Lung (tissue), 12 donors: ENCODE data around the gene CTCF. TPM values are rescaled to one million over a fixed set of nuclear protein-coding genes. Genes with fewer than 3 reads are reported as not detected.

Source experiments
- ATAC-seq: fragments of 200-7000 bp; cut with Tn5 transposase; one replicate; pipeline ENCODE4 v1.9.1; 2020; ENCODE audit warnings: moderate number of reproducible peaks; ENCODE audit not compliant: insufficient read depth, low FRiP score
- DNase-seq, 3 donors: peaks; one replicate each; pipeline ENCODE4 v3.0.0-alpha.2; 2013 to 2017
- H3K27ac ChIP-seq, 2 donors: one replicate each; pipeline ENCODE4 v1.5.1; 2013; ENCODE audit warnings: mild to moderate bottlenecking in 2 of 2, moderate library complexity in 2 of 2, control low read depth in 1 of 2, inconsistent platforms in 1 of 2, low read depth in 1 of 2, low read length in 1 of 2
- H3K27me3 ChIP-seq, 3 donors: one replicate each; pipeline ENCODE4 v1.5.1; 2013; ENCODE audit warnings: low read length in 2 of 3; ENCODE audit not compliant: control insufficient read depth in 3 of 3, insufficient read depth in 3 of 3
- H3K36me3 ChIP-seq, 4 donors: one replicate each; pipeline ENCODE4 v1.5.1; 2013; ENCODE audit warnings: low read length in 4 of 4, mild to moderate bottlenecking in 1 of 4, moderate library complexity in 1 of 4; ENCODE audit not compliant: control insufficient read depth in 4 of 4, insufficient read depth in 4 of 4
- H3K4me1 ChIP-seq, 5 donors: one replicate each; pipeline ENCODE4 v1.5.1; 2013; ENCODE audit warnings: low read length in 5 of 5, mild to moderate bottlenecking in 2 of 5, moderate library complexity in 1 of 5; ENCODE audit not compliant: control insufficient read depth in 5 of 5, insufficient read depth in 5 of 5
- H3K4me3 ChIP-seq: one replicate; pipeline ENCODE4 v1.5.1; 2013; ENCODE audit warnings: mild to moderate bottlenecking, control low read depth, moderate library complexity
- H3K9ac ChIP-seq, 2 donors: one replicate each; pipeline ENCODE4 v1.5.1; 2013; ENCODE audit warnings: low read length in 2 of 2, control low read depth in 1 of 2; ENCODE audit not compliant: insufficient read depth in 1 of 2
- H3K9me3 ChIP-seq, 4 donors: one replicate each; pipeline ENCODE4 v1.5.1; 2013; ENCODE audit warnings: low read length in 3 of 4, mild to moderate bottlenecking in 1 of 4, moderate library complexity in 1 of 4; ENCODE audit not compliant: control insufficient read depth in 4 of 4, insufficient read depth in 3 of 4
- CTCF ChIP-seq: IDR thresholded peaks from 2 replicates; pipeline ENCODE4 v1.5.1; 2012; ENCODE audit warnings: mild to moderate bottlenecking; ENCODE audit errors: control extremely low read depth, extremely low read depth
- WGBS, 2 donors: extraction: QIAGEN DNeasy Blood & Tissue Kit; methylation state at CpG; one replicate each; pipeline ENCODE4 v1.1.7; 2013; 5-methylcytosine and 5-hydroxymethylcytosine counted together
- polyA plus RNA-seq, 2 donors: library from polyadenylated mRNA; stranded (reverse); fragments of 200-250 nt; gene quantifications; one replicate each; pipeline ENCODE4 v1.2.1, GENCODE V29; 2013
- total RNA-seq, 2 donors: library from RNA; depleted of rRNA in 1 of 2; stranded (reverse); fragments of >200 nt in 1 of 2; gene quantifications; one replicate each; pipeline ENCODE4 v1.2.1, GENCODE V29; 2014 to 2021
- donor health status: control.
- donor health status: control.
- donor health status: Bipolar disorder and iron deficiency.
- donor health status: healthy.
- donor health status: DM: yes; HTN: yes; CAD: no.

Gene CTCF
- total and polyA plus RNA-seq, 4 donors = 16.7 to 54.2 (median 23.3) TPM

DNA sequence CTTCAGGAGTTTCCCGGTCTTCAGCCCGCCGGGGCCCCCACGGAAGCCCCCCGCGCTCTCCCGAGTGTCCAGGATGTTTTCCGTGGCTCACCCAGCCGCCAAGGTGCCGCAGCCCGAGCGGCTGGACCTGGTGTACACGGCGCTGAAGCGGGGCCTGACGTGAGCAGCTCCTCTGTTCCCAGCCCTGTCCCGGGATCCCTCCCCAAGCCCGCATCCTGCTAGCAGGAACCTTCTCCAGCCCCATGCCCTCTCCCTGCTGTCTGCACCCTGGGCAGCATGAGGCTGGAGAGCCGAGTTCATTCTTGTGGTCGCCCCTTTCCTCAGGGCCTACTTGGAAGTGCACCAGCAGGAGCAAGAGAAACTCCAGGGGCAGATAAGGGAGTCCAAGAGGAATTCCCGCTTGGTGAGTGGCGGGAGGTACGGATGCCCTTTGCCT, 23.6 kb upstream of the CTCF start:
- peak overlapping the region; percentile 17 to 62 for H3K27ac ChIP-seq
- ATAC-seq = no peak
- no peak for TF ChIP-seq CTCF
- H3K27me3 ChIP-seq = no peaks in the 10 kb centered on the region
- WGBS, 2 donors = 32 to 45% methylated on average over 23 of the region's 23 CpGs
- peaks cover 0 to 44% (median 26%) of the 10 kb centered on the region in 4 donors for H3K36me3 ChIP-seq
- H3K4me1 ChIP-seq = peaks cover 0 to 21% (median 4%) of the 10 kb centered on the region in 5 donors
- no peaks in the 10 kb centered on the region for H3K9me3 ChIP-seq
- H3K4me3 ChIP-seq = peak overlapping the region; percentile 35
- peak in 1 of 3 donors; percentile 16 for DNase-seq
- no peak overlapping the region for H3K9ac ChIP-seq

GRCh38 chr16:67539271-67539670, 23.1 kb upstream of the CTCF start:
- Histone ChIP-seq H3K27me3 (no peaks in the 10 kb centered on the region), H3K9ac (no peak overlapping the region), H3K27ac (no peak overlapping the region), H3K9me3 (no peaks in the 10 kb centered on the region), H3K4me1 (peaks cover 0 to 22% (median 4%) of the 10 kb centered on the region in 5 donors), H3K4me3 (no peak overlapping the region), H3K36me3 (peaks cover 0 to 49% (median 29%) of the 10 kb centered on the region in 4 donors)
- no peak for ATAC-seq
- 46 to 49% methylated on average over 4 of the region's 4 CpGs for WGBS, 2 donors
- DNase-seq = no peak
- TF ChIP-seq CTCF = no peak

GRCh38 chr16:67539691-67540635, 22.4 kb upstream of the CTCF start:
- WGBS, 2 donors = 82 to 87% methylated on average over 27 of the region's 27 CpGs
- Histone ChIP-seq H3K9ac (no peak overlapping the region), H3K36me3 (peaks cover 0 to 55% (median 33%) of the 10 kb centered on the region in 4 donors), H3K27ac (no peak overlapping the region), H3K4me1 (peaks cover 0 to 23% (median 4%) of the 10 kb centered on the region in 5 donors), H3K4me3 (no peak overlapping the region), H3K27me3 (no peaks in the 10 kb centered on the region), H3K9me3 (no peaks in the 10 kb centered on the region)
- ATAC-seq (no peak), DNase-seq (no peak)
- no peak for TF ChIP-seq CTCF
